HepG2 (cell line): ENCODE results near the gene PCNA. TPM values are rescaled to one million over a fixed set of nuclear protein-coding genes. Genes with fewer than 3 reads are reported as not detected.

Experiments used
- ADNP ChIP-seq: sonication (generic); formaldehyde crosslinking; IDR thresholded peaks from 2 replicates; pipeline ENCODE4 v1.4.0; 2020; ENCODE audit warnings: missing genetic modification reagents
- ATF2 ChIP-seq: sonication (generic); formaldehyde crosslinking; IDR thresholded peaks from 2 replicates; pipeline ENCODE4 v1.4.0; 2020; ENCODE audit warnings: missing genetic modification reagents
- ATF3 ChIP-seq: sonication (generic); formaldehyde crosslinking; IDR thresholded peaks from 2 replicates; pipeline ENCODE4 v1.4.0; 2020; ENCODE audit warnings: missing genetic modification reagents
- CEBPB ChIP-seq: IDR thresholded peaks from 2 replicates; pipeline ENCODE4 v1.6.1; 2011; ENCODE audit warnings: low read depth, low read length, improper control_type of control experiment, borderline replicate concordance
- CREBL2 ChIP-seq: sonication (generic); formaldehyde crosslinking; IDR thresholded peaks from 2 replicates; pipeline ENCODE4 v1.8.1; 2023; ENCODE audit warnings: missing genetic modification reagents, mild to moderate bottlenecking, borderline replicate concordance
- EED ChIP-seq: sonication (generic); formaldehyde crosslinking; IDR thresholded peaks from 2 replicates; pipeline ENCODE4 v1.5.0; 2020; ENCODE audit warnings: mild to moderate bottlenecking, missing genetic modification reagents
- GLMP ChIP-seq: sonication (generic); formaldehyde crosslinking; IDR thresholded peaks from 2 replicates; pipeline ENCODE4 v1.9.0; 2021; ENCODE audit warnings: missing genetic modification reagents, mild to moderate bottlenecking, borderline replicate concordance
- NKX3-1 ChIP-seq: sonication (generic); formaldehyde crosslinking; IDR thresholded peaks from 2 replicates; pipeline ENCODE4 v1.5.0; 2020; ENCODE audit warnings: missing genetic modification reagents
- NR1H2 ChIP-seq: sonication (generic); formaldehyde crosslinking; IDR thresholded peaks from 2 replicates; pipeline ENCODE4 v1.8.1; 2022; ENCODE audit warnings: low read depth, missing genetic modification reagents, borderline replicate concordance
- NR2F1 ChIP-seq, 2 experiments: fragments of 450-650 bp in 1 of 2; formaldehyde crosslinking in 1 of 2; IDR thresholded peaks; 2 replicates each; pipeline versions ENCODE4 v1.5.0 to v1.6.1; 2016 to 2020; ENCODE audit warnings: mild to moderate bottlenecking in 1 of 2, missing compliant biosample characterization in 1 of 2, missing genetic modification reagents in 1 of 2, moderate library complexity in 1 of 2
- NRL ChIP-seq: sonication (generic); formaldehyde crosslinking; IDR thresholded peaks from 2 replicates; pipeline ENCODE4 v1.5.0; 2020; ENCODE audit warnings: missing genetic modification reagents, mild to moderate bottlenecking, moderate library complexity, borderline replicate concordance
- PHB2 ChIP-seq: fragments of 450-650 bp; IDR thresholded peaks from 2 replicates; pipeline ENCODE4 v1.6.1; 2018; ENCODE audit not compliant: partially characterized antibody
- RFXAP ChIP-seq: sonication (generic); formaldehyde crosslinking; IDR thresholded peaks from 2 replicates; pipeline ENCODE4 v1.4.0; 2020; ENCODE audit warnings: missing genetic modification reagents, borderline replicate concordance
- TGIF2 ChIP-seq: IDR thresholded peaks from 2 replicates; pipeline ENCODE4 v1.6.1; 2016; ENCODE audit warnings: control low read depth, missing compliant biosample characterization
- ZBTB44 ChIP-seq: sonication (generic); formaldehyde crosslinking; IDR thresholded peaks from 2 replicates; pipeline ENCODE4 v1.4.0; 2020; ENCODE audit warnings: missing genetic modification reagents
- ZFP82 ChIP-seq: sonication (generic); formaldehyde crosslinking; IDR thresholded peaks from 2 replicates; pipeline ENCODE4 v1.5.1; 2020; ENCODE audit warnings: mild to moderate bottlenecking, missing genetic modification reagents, borderline replicate concordance
- ZMYM2 ChIP-seq: sonication (generic); formaldehyde crosslinking; IDR thresholded peaks from 2 replicates; pipeline ENCODE4 v1.8.0; 2022; ENCODE audit warnings: mild to moderate bottlenecking, missing genetic modification reagents
- ZMYM4 ChIP-seq: sonication (generic); formaldehyde crosslinking; IDR thresholded peaks from 2 replicates; pipeline ENCODE4 v1.8.1; 2023; ENCODE audit warnings: mild to moderate bottlenecking, missing genetic modification reagents
- ZNF235 ChIP-seq: sonication (generic); formaldehyde crosslinking; IDR thresholded peaks from 2 replicates; pipeline ENCODE4 v1.8.1; 2023; ENCODE audit warnings: mild to moderate bottlenecking, missing genetic modification reagents, borderline replicate concordance
- ZNF280D ChIP-seq: sonication (generic); formaldehyde crosslinking; IDR thresholded peaks from 2 replicates; pipeline ENCODE4 v1.5.1; 2020; ENCODE audit warnings: mild to moderate bottlenecking, missing genetic modification reagents
- ZNF546 ChIP-seq: sonication (generic); formaldehyde crosslinking; conservative IDR thresholded peaks from 2 replicates; pipeline ENCODE4 v1.8.1; 2023; ENCODE audit warnings: mild to moderate bottlenecking, missing genetic modification reagents
- polyA plus RNA-seq, 8 experiments: library from polyadenylated mRNA; depleted of rRNA in 3 of 8; stranded (reverse) in 7 of 8; unstranded in 1 of 8; fragments of >200 nt; fragmentation: Illumina TruSeq in 4 of 8; extraction: Trizol in 4 of 8; gene quantifications; 2 replicates each; pipeline versions ENCODE4 v1.2.1 to v1.2.3, GENCODE V29; 2011 to 2016; ENCODE audit warnings: low read depth in 4 of 8, missing spikeins in 1 of 8, mixed read lengths in 1 of 8; ENCODE audit not compliant: insufficient read depth in 1 of 8
- total RNA-seq, 5 experiments: library from RNA; depleted of rRNA; stranded (reverse); fragments of >200 nt; fragmentation: Illumina TruSeq; extraction: Trizol; gene quantifications; 2 replicates each; pipeline ENCODE4 v1.2.3, GENCODE V29; 2016; ENCODE audit warnings: low read depth in 1 of 5

Gene PCNA
- total and polyA plus RNA-seq, 2 of the 13 experiments (the other 11 are each of a cell fraction or from before 2014, with no cell fraction given) = 229 to 655 TPM

GRCh38 chr20:5073660-5074231 is 46.0 kb downstream of the PCNA start (continued):
- TF ChIP-seq ZNF546 (CRISPR knock-in tag) = no peak
- no peak for TF ChIP-seq RFXAP
- TF ChIP-seq ADNP (CRISPR knock-in tag) = no peak
- no peak for TF ChIP-seq NR1H2
- TF ChIP-seq ZNF280D (CRISPR knock-in tag) = no peak
- no peak for TF ChIP-seq ZNF235 (CRISPR knock-in tag)
- 0 out of 2 replicates have a peak, but pooled peaks have one; percentile 7 for TF ChIP-seq ZMYM4 (CRISPR knock-in tag)
- no peak for TF ChIP-seq NR2F1 (CRISPR knock-in tag; IDR thresholded peaks at IDR 0.05)
- TF ChIP-seq NKX3-1 = no peak
- TF ChIP-seq ZMYM2 = no peak
- TF ChIP-seq CREBL2 = no peak
- no peak for TF ChIP-seq GLMP
- no peak for TF ChIP-seq ZFP82 (CRISPR knock-in tag)
- TF ChIP-seq NRL (CRISPR knock-in tag) = no peak
- TF ChIP-seq EED = no peak
- no peak for TF ChIP-seq ATF2 (CRISPR knock-in tag)
- 0 out of 2 replicates have a peak, but pooled peaks have one; percentile 38 for TF ChIP-seq TGIF2 (CRISPR knock-in tag)
- no peak for TF ChIP-seq ATF3 (CRISPR knock-in tag)
- TF ChIP-seq CEBPB = peak; percentile 60; the same call in 1 of the 2 replicates
- no peak for TF ChIP-seq ZBTB44 (CRISPR knock-in tag)
- TF ChIP-seq PHB2 = no peak
